GM12878 (cell line): ENCODE results near the gene GPR39. TPM values are rescaled to one million over a fixed set of nuclear protein-coding genes. Genes with fewer than 3 reads are reported as not detected.

Experiments used
- ATAC-seq: fragments of 200-7000 bp; cut with Tn5 transposase; 3 replicates; pipeline ENCODE4 v1.9.1; 2020; ENCODE audit warnings: mild to moderate bottlenecking, moderate library complexity
- BruUV-seq: library from RNA; stranded (reverse); fragments of 400-500 nt; replicated peaks from 2 replicates; lab custom pipeline; 2021; lab: Mats Ljungman, UMichigan
- CTCF ChIA-PET: fragments of 300-600 bp; sonication (Branson Sonifier 250); formaldehyde crosslinking; extraction: SDS; loops from one replicate; lab custom pipeline; 2021; ENCODE audit warnings: inconsistent platforms; lab: Yijun Ruan, JAX
- POLR2A ChIA-PET: fragments of 350-600 bp; formaldehyde crosslinking; extraction: SDS; loops from one replicate; lab custom pipeline; 2021; ENCODE audit warnings: inconsistent platforms; lab: Charles Lee
- RAD21 ChIA-PET: fragments of 300-600 bp; sonication (Branson Sonifier 250); formaldehyde crosslinking; loops from one replicate; lab custom pipeline; 2023; ENCODE audit warnings: antibody characterized with exemption; ENCODE audit not compliant: unreplicated experiment; lab: Charles Lee
- SMC1A ChIA-PET: fragments of 300-600 bp; sonication (Branson Sonifier 250); formaldehyde crosslinking; loops from one replicate; lab custom pipeline; 2023; ENCODE audit not compliant: unreplicated experiment, uncharacterized antibody; lab: Charles Lee
- DNase-seq: peaks from one replicate; pipeline ENCODE4 v3.0.0-alpha.2; 2011; ENCODE audit warnings: low read depth, low spot score
- FAIRE-seq: peaks from 3 replicates; lab custom pipeline; 2011; peaks lifted over from hg19 to GRCh38; lab: Jason Lieb, UNC
- H2AFZ ChIP-seq: 2 replicates; pipeline ENCODE4 v1.6.0; 2011; ENCODE audit warnings: low read depth, low read length, control low read depth; ENCODE audit not compliant: control insufficient read depth
- H3K27ac ChIP-seq: 2 replicates; pipeline ENCODE4 v1.5.1; 2011; ENCODE audit warnings: control low read depth; ENCODE audit not compliant: control insufficient read depth, insufficient read depth
- H3K27me3 ChIP-seq, 2 experiments: replicated peaks in 1 of 2; 2 replicates each; pipeline versions ENCODE4 v1.6.0 to v1.6.1; 2011; ENCODE audit warnings: low read length in 1 of 2; ENCODE audit not compliant: control insufficient read depth in 2 of 2, insufficient read depth in 2 of 2
- H3K36me3 ChIP-seq, 2 experiments: 2 replicates each; pipeline ENCODE4 v1.5.1; 2011; ENCODE audit warnings: low read length in 1 of 2; ENCODE audit not compliant: control insufficient read depth in 2 of 2, insufficient read depth in 2 of 2
- H3K4me1 ChIP-seq: 2 replicates; pipeline ENCODE4 v1.6.1; 2011; ENCODE audit warnings: mild to moderate bottlenecking, low read length, moderate library complexity, mixed read lengths; ENCODE audit not compliant: control insufficient read depth, insufficient read depth
- H3K4me2 ChIP-seq: 2 replicates; pipeline ENCODE4 v1.6.0; 2011; ENCODE audit warnings: control low read depth; ENCODE audit not compliant: control insufficient read depth, insufficient read depth
- H3K4me3 ChIP-seq: fragments of 200-600 bp; sonication (generic); 2 replicates; pipeline ENCODE4 v1.5.1; 2016
- H3K79me2 ChIP-seq: 2 replicates; pipeline ENCODE4 v1.6.0; 2011; ENCODE audit warnings: low read length; ENCODE audit not compliant: control insufficient read depth, insufficient read depth
- H3K9ac ChIP-seq: 2 replicates; pipeline ENCODE4 v1.8.0; 2011; ENCODE audit warnings: low read length, control low read depth, mixed read lengths; ENCODE audit not compliant: control insufficient read depth, insufficient read depth
- H3K9me3 ChIP-seq: replicated peaks from 3 replicates; pipeline ENCODE4 v1.5.1; 2011; ENCODE audit warnings: mild to moderate bottlenecking, low read length; ENCODE audit not compliant: control insufficient read depth, insufficient read depth
- H4K20me1 ChIP-seq: 2 replicates; pipeline ENCODE4 v1.6.0; 2011; ENCODE audit not compliant: control insufficient read depth, insufficient read depth
- ATF7 ChIP-seq: fragments of 450-650 bp; IDR thresholded peaks from 2 replicates; pipeline ENCODE4 v1.6.1; 2016; ENCODE audit warnings: low read depth, mild to moderate bottlenecking
- CHD1 ChIP-seq: IDR thresholded peaks from 2 replicates; pipeline ENCODE4 v1.6.1; 2012; ENCODE audit warnings: low read depth, low read length, improper control_type of control experiment
- FOXM1 ChIP-seq: IDR thresholded peaks from 2 replicates; pipeline ENCODE4 v1.6.1; 2012; ENCODE audit warnings: low read depth, mild to moderate bottlenecking, inconsistent platforms, low read length, moderate library complexity
- HCFC1 ChIP-seq: fragments of 150-350 bp; IDR thresholded peaks from 2 replicates; pipeline ENCODE4 v1.6.1; 2014; ENCODE audit warnings: low read length
- IRF5 ChIP-seq: fragments of 450-650 bp; IDR thresholded peaks from 2 replicates; pipeline ENCODE4 v1.6.1; 2017; ENCODE audit warnings: borderline replicate concordance
- LARP7 ChIP-seq: fragments of 450-650 bp; IDR thresholded peaks from 2 replicates; pipeline ENCODE4 v1.6.1; 2017; ENCODE audit warnings: mild to moderate bottlenecking
- MEF2A ChIP-seq: IDR thresholded peaks from 2 replicates; pipeline ENCODE4 v1.6.1; 2011; ENCODE audit warnings: low read depth, mild to moderate bottlenecking, low read length, moderate library complexity; ENCODE audit not compliant: insufficient read depth
- NFXL1 ChIP-seq: fragments of 450-650 bp; IDR thresholded peaks from 2 replicates; pipeline ENCODE4 v1.6.1; 2017; ENCODE audit warnings: antibody characterized with exemption, mild to moderate bottlenecking, borderline replicate concordance
- POLR2A ChIP-seq: IDR thresholded peaks from 2 replicates; pipeline ENCODE4 v1.6.1; 2011; ENCODE audit warnings: low read depth, mild to moderate bottlenecking, low read length
- RELA ChIP-seq: fragments of 450-650 bp; IDR thresholded peaks from 2 replicates; pipeline ENCODE4 v1.8.0; 2014; ENCODE audit warnings: borderline replicate concordance; ENCODE audit not compliant: partially characterized antibody
- SMAD1 ChIP-seq: fragments of 450-650 bp; IDR thresholded peaks from 2 replicates; pipeline ENCODE4 v1.6.1; 2018; ENCODE audit warnings: mild to moderate bottlenecking, low read depth; ENCODE audit not compliant: partially characterized antibody
- SPI1 ChIP-seq: IDR thresholded peaks from 2 replicates; pipeline ENCODE4 v1.6.1; 2011; ENCODE audit warnings: low read depth, mild to moderate bottlenecking, low read length, moderate library complexity, borderline replicate concordance; ENCODE audit not compliant: insufficient read depth
- TAF1 ChIP-seq: IDR thresholded peaks from 2 replicates; pipeline ENCODE4 v1.6.1; 2011; ENCODE audit warnings: mild to moderate bottlenecking, low read depth, low read length, borderline replicate concordance
- TCF7 ChIP-seq: IDR thresholded peaks from 2 replicates; pipeline ENCODE4 v1.6.1; 2014; ENCODE audit warnings: antibody characterized with exemption, borderline replicate concordance
- USF2 ChIP-seq: IDR thresholded peaks from 2 replicates; pipeline ENCODE4 v1.6.1; 2011; ENCODE audit warnings: low read depth, low read length, improper control_type of control experiment, borderline replicate concordance
- WRNIP1 ChIP-seq: IDR thresholded peaks from 2 replicates; pipeline ENCODE4 v1.6.1; 2011; ENCODE audit warnings: low read depth, low read length, improper control_type of control experiment, borderline replicate concordance
- ZNF217 ChIP-seq: fragments of 450-650 bp; IDR thresholded peaks from 2 replicates; pipeline ENCODE4 v1.6.1; 2017; ENCODE audit warnings: antibody characterized with exemption, mild to moderate bottlenecking
- WGBS: methylation state at CpG from one replicate; pipeline ENCODE4 v1.1.6; 2016; ENCODE audit warnings: low lambda C conversion rate; ENCODE audit not compliant: insufficient replicate concordance, insufficient coverage; ENCODE audit errors: missing lambda C conversion rate; 5-methylcytosine and 5-hydroxymethylcytosine counted together
- in situ Hi-C: fragments of 300-500 bp; cut with MboI; formaldehyde crosslinking; loops from 9 replicates; pipeline ENCODE4 v1.14.3; 2018; ENCODE audit warnings: mixed read lengths
- intact Hi-C: fragments of 100-400 bp; cut with micrococcal nuclease; formaldehyde crosslinking; loops from one replicate; pipeline ENCODE4 v1.14.2; 2022; ENCODE audit not compliant: unreplicated experiment
- polyA plus RNA-seq, 11 experiments: library from polyadenylated mRNA; depleted of rRNA in 4 of 11; unstranded in 6 of 11; stranded (reverse) in 5 of 11; fragments of >200 nt; fragmentation: Nextera tagmentation in 4 of 11; fragmentation: Illumina TruSeq in 1 of 11; extraction: Ambion mirVana in 4 of 11; extraction: Trizol in 1 of 11; gene quantifications; 1 replicate in 1 of 11; 2 replicates in 10 of 11; pipeline versions ENCODE4 v1.2.1 to v1.2.3, GENCODE V29; 2011 to 2016; ENCODE audit warnings: inconsistent platforms in 2 of 11, missing spikeins in 2 of 11, low read depth in 1 of 11
- total RNA-seq, 4 experiments: library from RNA; depleted of rRNA in 3 of 4; stranded (reverse); fragments of >200 nt in 3 of 4; fragmentation: Illumina TruSeq in 1 of 4; extraction: Trizol in 1 of 4; gene quantifications; 2 replicates each; pipeline versions ENCODE4 v1.2.1 to v1.2.3, GENCODE V29; 2013 to 2021

GPR39 gene
- total and polyA plus RNA-seq, 10 of the 15 experiments (the other 5 are each of a cell fraction or from before 2014, with no cell fraction given), result 0.05 to 0.23 TPM; not detected in 8

DNA sequence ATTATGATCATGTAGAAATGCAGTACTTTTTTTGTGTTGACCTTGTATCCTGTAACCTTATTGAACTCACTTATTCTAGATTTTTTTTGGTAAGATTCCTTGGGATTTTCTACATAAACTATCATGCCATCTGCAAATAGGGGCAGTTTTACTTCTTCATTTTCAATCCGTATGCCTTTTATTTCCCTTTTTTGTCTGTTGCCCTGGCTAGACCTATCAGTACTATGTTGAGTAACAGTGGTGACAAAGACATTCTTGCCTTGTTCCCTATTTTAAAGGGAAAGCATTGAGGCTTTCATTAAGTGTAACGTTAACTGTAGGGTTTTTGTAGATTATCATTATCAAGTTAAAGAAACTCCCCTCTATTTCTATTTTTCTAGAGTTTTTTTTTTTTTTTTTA, 161.1 kb downstream of the GPR39 start:
- Histone ChIP-seq H3K9me3 (no peaks in the 10 kb centered on the region), H3K36me3 (no peaks in the 10 kb centered on the region), H3K4me2 (no peak overlapping the region), H3K79me2 (no peaks in the 10 kb centered on the region), H2AFZ (no peak overlapping the region), H3K27me3 (peaks cover 0 to 2% of the 10 kb centered on the region in 2 experiments; a peak in 1 of 4 replicates), H3K9ac (no peak overlapping the region)
- in situ Hi-C loops, result no loop called here
- ChIA-PET POLR2A (interaction anchor here (0.7 kb wide), 1 partner anchor 1189 kb away, joined by 3 read pairs; no protein-coding TSS in a partner anchor), CTCF (no interaction called here)
- intact Hi-C loops, result no loop called here
- no TSS peak for BruUV-seq
- TF ChIP-seq NFXL1 (no peak), CHD1 (no peak), FOXM1 (no peak), TAF1 (no peak), HCFC1 (no peak)
- TF ChIP-seq, all 136 proteins: peak for 0
- no peaks in the 10 kb centered on the region for H3K4me1 ChIP-seq
- SMC1A ChIA-PET, result no interaction called here
- no peak overlapping the region for H3K4me3 ChIP-seq
- H4K20me1 ChIP-seq, result no peaks in the 10 kb centered on the region
- H3K27ac ChIP-seq, result no peak overlapping the region
- RAD21 ChIA-PET, result no interaction called here
- FAIRE-seq, result no peak
- DNase-seq, result no peak
- WGBS, result 20% methylated on average over 2 of the region's 2 CpGs
- ATAC-seq, result no peak

DNA sequence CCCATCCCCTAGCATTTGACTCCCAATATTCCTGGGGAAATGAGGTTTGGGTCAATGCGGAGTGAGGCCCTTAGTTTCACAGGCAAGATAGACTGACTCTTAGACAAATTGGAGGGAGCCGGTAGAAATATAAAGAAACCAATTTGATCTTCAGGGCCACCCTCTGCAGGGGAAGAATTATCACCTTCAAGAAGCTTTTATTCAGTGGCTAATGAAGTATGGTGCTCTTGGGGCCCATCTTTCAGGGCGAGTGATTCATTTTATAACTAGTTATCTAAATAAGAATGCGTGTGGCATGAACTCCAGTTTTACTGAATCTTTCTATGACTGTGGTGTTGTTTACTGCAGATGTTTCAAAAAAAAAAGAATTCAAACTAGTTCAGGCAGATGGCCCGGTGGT, 165.0 kb downstream of the GPR39 start:
- Histone ChIP-seq H3K9ac (no peak overlapping the region), H3K36me3 (no peaks in the 10 kb centered on the region), H4K20me1 (no peaks in the 10 kb centered on the region), H2AFZ (no peak overlapping the region), H3K27ac (no peak overlapping the region), H3K4me1 (no peaks in the 10 kb centered on the region), H3K27me3 (peaks cover 0 to 2% of the 10 kb centered on the region in 2 experiments; a peak in 1 of 4 replicates), H3K4me3 (no peak overlapping the region), H3K79me2 (no peaks in the 10 kb centered on the region), H3K9me3 (no peaks in the 10 kb centered on the region), H3K4me2 (no peak overlapping the region)
- ChIA-PET SMC1A (no interaction called here), POLR2A (interaction anchor here (0.6 kb wide), 1 partner anchor 78 kb away, joined by 3 read pairs; no protein-coding TSS in a partner anchor), RAD21 (no interaction called here), CTCF (no interaction called here)
- intact Hi-C loops, result no loop called here
- FAIRE-seq, result no peak
- DNase-seq, result no peak
- in situ Hi-C loops, result no loop called here
- 57% methylated on average over 5 of the region's 5 CpGs for WGBS
- ATAC-seq, result no peak
- BruUV-seq, result no TSS peak
- TF ChIP-seq IRF5 (no peak), ZNF217 (no peak), TAF1 (no peak), SPI1 (no peak), TCF7 (no peak), WRNIP1 (no peak), RELA (no peak), LARP7 (no peak), HCFC1 (no peak), USF2 (no peak), SMAD1 (no peak), MEF2A (no peak), ATF7 (no peak), POLR2A (no peak)
